Measurements from ENCODE around the gene ADRA2C. TPM values are rescaled to one million over a fixed set of nuclear protein-coding genes. Genes with fewer than 3 reads are reported as not detected.

ADRA2C gene
- total RNA-seq, 1 experiment from 2014 or later, result 0.28 TPM

GRCh38 chr4:3725936-3726870 is 40.0 kb upstream of the ADRA2C start:
- no peaks in the 10 kb centered on the region for H3K36me3 Mint-ChIP-seq (ENCODE audit: insufficient read depth, unreplicated experiment)
- no peak overlapping the region for H3K4me3 Mint-ChIP-seq (ENCODE audit: unreplicated experiment)
- intact Hi-C loops (cut with micrococcal nuclease), result no loop called here

GRCh38 chr4:3727847-3728469 is 38.2 kb upstream of the ADRA2C start:
- no peaks in the 10 kb centered on the region for H3K9me3 Mint-ChIP-seq (ENCODE audit: unreplicated experiment)
- no peak for TF ChIP-seq CTCF (IDR thresholded peaks at IDR 0.05; ENCODE audit: unreplicated experiment)
- POLR2A ChIA-PET, result no interaction called here
- H3K36me3 Mint-ChIP-seq (ENCODE audit: insufficient read depth, unreplicated experiment), result no peaks in the 10 kb centered on the region
- H3K4me3 Mint-ChIP-seq (ENCODE audit: unreplicated experiment), result no peak overlapping the region
- H3K27me3 Mint-ChIP-seq (ENCODE audit: insufficient read depth, unreplicated experiment), result peaks cover 42% of the 10 kb centered on the region
- peaks cover 12% of the 10 kb centered on the region for H3K4me1 Mint-ChIP-seq (ENCODE audit: insufficient read depth, unreplicated experiment)
- no peak overlapping the region for H3K27ac Mint-ChIP-seq (ENCODE audit: low read depth, unreplicated experiment)
- DNase-seq (ENCODE audit: unreplicated experiment), result no peak
- intact Hi-C loops (cut with micrococcal nuclease), result no loop called here
- BruUV-seq (replicated peaks), result no TSS peak
- CTCF ChIA-PET, result interaction anchor here (0.6 to 0.7 kb wide), 2 partner anchors 20 to 166 kb away, joined by 3 read pairs; no protein-coding TSS in a partner anchor

More at GRCh38 chr4:3725936-3726870, 40.0 kb upstream of the ADRA2C start:
- Mint-ChIP-seq H3K4me1 (ENCODE audit: insufficient read depth, unreplicated experiment) (peaks cover 12% of the 10 kb centered on the region), H3K27me3 (ENCODE audit: insufficient read depth, unreplicated experiment) (peaks cover 42% of the 10 kb centered on the region), H3K27ac (ENCODE audit: low read depth, unreplicated experiment) (no peak overlapping the region), H3K9me3 (ENCODE audit: unreplicated experiment) (no peaks in the 10 kb centered on the region)
- POLR2A ChIA-PET, result no interaction called here
- CTCF ChIA-PET, result no interaction called here
- DNase-seq (ENCODE audit: unreplicated experiment), result no peak
- BruUV-seq (replicated peaks), result no TSS peak
- TF ChIP-seq CTCF (IDR thresholded peaks at IDR 0.05; ENCODE audit: unreplicated experiment), result no peak

GRCh38 chr4:3729188-3729881 is 36.9 kb upstream of the ADRA2C start:
- DNase-seq (ENCODE audit: unreplicated experiment), result no peak
- peaks cover 11% of the 10 kb centered on the region for H3K4me1 Mint-ChIP-seq (ENCODE audit: insufficient read depth, unreplicated experiment)

More at GRCh38 chr4:3729188-3729881, 36.9 kb upstream of the ADRA2C start:
- ChIA-PET POLR2A (no interaction called here), CTCF (no interaction called here)
- Mint-ChIP-seq H3K9me3 (ENCODE audit: unreplicated experiment) (no peaks in the 10 kb centered on the region), H3K27ac (ENCODE audit: low read depth, unreplicated experiment) (no peak overlapping the region), H3K27me3 (ENCODE audit: insufficient read depth, unreplicated experiment) (peaks cover 38% of the 10 kb centered on the region), H3K4me3 (ENCODE audit: unreplicated experiment) (no peak overlapping the region), H3K36me3 (ENCODE audit: insufficient read depth, unreplicated experiment) (no peaks in the 10 kb centered on the region)
- no peak for TF ChIP-seq CTCF (IDR thresholded peaks at IDR 0.05; ENCODE audit: unreplicated experiment)
- BruUV-seq (replicated peaks), result no TSS peak
- intact Hi-C loops (cut with micrococcal nuclease), result no loop called here

Measured in MCF 10A (cell line).